Subcutaneous adipose tissue (tissue), 4 donors: ENCODE results near the gene RNF13. TPM values are rescaled to one million over a fixed set of nuclear protein-coding genes. Genes with fewer than 3 reads are reported as not detected.

Experiments used
- total RNA-seq, 4 donors: library from RNA; depleted of rRNA; stranded (reverse); fragments of >200 nt; gene quantifications; one replicate each; pipeline ENCODE4 v1.1.0, GENCODE V29; 2016
- TF ChIP-seq, protein P1 (sequence below): fragments of 450-650 bp; IDR thresholded peaks from one replicate; pipeline ENCODE4 v1.5.1; 2016; ENCODE audit warnings: low read depth, mild to moderate bottlenecking, control low read depth, antibody characterized with exemption, moderate library complexity

RNF13 gene
- total RNA-seq, 4 donors from 2014 or later = 81.0 to 188 (median 128) TPM

DNA sequence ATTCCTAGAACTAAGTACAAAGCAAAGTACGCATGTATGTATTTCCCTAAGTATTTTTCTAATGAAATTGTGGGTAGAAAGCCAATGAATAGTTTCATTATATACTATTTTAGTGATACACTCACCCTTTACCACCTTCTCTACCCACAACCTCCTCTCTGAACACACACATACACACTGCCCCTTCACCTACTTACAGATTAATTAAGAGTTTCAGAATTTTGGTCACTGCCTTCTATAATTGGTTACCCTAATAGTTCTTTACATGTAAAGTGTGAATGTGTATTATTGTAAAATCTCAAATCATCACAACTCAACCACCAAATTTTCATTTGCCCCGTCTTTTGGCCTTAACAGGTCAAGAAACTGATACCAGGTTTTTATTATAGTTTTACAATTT lies 150.5 kb downstream of the RNF13 start:
- TF ChIP-seq, protein P1, sequence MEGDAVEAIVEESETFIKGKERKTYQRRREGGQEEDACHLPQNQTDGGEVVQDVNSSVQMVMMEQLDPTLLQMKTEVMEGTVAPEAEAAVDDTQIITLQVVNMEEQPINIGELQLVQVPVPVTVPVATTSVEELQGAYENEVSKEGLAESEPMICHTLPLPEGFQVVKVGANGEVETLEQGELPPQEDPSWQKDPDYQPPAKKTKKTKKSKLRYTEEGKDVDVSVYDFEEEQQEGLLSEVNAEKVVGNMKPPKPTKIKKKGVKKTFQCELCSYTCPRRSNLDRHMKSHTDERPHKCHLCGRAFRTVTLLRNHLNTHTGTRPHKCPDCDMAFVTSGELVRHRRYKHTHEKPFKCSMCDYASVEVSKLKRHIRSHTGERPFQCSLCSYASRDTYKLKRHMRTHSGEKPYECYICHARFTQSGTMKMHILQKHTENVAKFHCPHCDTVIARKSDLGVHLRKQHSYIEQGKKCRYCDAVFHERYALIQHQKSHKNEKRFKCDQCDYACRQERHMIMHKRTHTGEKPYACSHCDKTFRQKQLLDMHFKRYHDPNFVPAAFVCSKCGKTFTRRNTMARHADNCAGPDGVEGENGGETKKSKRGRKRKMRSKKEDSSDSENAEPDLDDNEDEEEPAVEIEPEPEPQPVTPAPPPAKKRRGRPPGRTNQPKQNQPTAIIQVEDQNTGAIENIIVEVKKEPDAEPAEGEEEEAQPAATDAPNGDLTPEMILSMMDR = no peak

DNA sequence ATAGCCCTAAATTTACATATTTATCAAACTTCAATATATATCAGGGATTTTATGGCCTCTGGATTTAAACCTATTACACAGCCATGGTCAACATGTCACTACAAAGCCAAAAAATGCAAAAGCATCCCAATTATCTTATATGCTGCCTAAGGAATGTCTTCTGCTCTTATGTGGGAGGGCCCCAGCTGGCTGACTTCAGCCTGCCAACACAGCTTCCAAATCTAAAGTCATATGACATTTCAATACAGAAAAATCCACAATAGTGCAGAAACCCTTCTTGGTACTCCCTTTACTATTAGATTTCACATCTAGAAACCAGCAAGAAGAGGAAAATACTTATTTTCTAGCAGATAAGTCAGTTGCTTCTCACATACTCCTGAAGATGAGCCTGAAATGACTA lies 151.3 kb downstream of the RNF13 start:
- TF ChIP-seq, protein P1 = no peak

DNA sequence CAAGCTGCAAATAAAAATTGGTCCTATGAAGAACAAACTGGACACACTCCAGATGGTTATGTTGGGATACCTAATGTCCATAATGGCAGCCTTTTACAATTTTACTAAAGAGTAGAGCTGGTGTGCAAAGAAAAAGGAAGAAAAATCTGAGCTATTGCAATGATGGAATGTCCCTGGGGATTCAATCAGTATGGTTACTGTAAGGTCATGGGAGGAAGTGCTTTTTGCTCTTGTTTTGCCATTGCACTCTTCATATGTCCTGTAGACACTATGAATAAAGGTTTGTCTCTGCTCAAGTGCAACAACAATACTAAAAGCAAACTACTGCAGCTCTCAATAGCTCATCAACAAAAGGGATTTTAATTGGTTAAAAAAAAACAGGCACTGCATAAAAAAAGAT lies 152.3 kb downstream of the RNF13 start:
- TF ChIP-seq, protein P1 = no peak

DNA sequence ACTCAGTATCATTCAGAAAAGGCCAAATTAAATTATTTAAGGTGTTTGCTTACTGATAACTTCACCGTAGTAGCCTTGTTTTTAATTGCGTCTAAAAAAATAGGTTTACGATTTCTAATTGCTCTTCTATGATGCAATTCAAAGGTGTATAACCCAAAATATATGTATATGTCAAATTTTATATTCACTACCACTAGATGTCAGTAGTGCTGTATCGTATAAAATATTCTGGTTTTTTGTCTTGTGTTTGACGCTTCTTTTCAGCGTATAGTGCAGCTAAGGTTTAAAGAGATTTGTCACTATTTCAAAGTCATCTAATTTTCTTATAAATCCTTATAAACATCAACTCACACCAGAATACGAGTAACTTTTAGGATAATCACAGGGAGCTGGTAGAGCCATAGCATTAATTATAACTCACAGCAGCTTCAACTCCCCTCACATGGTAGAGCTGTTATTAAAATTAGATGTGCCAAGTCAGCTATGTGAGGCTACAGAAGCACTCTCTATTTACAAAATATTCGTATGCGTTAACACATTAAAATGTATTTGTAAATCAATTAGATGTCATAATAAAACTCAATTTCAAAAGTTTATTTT lies 154.2 kb downstream of the RNF13 start:
- TF ChIP-seq, protein P1 = no peak

DNA sequence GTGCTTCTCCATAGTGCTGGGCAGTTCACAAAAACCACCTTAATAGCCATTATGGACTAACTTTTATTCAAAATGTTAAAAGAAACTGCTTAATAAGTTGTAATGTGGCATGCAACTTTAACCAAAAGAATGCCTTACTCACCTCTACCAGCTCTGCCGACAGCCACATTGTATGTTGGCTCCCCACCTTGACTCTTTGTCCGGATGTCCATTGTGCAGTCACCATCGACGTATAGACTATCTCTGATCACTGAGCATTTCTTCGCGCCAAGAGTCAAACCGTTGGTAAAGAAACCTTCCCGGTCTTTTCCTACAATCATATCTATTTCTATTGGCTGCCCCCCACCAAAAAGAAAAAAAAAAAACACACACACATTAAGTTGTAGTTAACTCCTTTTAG lies 155.2 kb downstream of the RNF13 start:
- TF ChIP-seq, protein P1 = no peak

DNA sequence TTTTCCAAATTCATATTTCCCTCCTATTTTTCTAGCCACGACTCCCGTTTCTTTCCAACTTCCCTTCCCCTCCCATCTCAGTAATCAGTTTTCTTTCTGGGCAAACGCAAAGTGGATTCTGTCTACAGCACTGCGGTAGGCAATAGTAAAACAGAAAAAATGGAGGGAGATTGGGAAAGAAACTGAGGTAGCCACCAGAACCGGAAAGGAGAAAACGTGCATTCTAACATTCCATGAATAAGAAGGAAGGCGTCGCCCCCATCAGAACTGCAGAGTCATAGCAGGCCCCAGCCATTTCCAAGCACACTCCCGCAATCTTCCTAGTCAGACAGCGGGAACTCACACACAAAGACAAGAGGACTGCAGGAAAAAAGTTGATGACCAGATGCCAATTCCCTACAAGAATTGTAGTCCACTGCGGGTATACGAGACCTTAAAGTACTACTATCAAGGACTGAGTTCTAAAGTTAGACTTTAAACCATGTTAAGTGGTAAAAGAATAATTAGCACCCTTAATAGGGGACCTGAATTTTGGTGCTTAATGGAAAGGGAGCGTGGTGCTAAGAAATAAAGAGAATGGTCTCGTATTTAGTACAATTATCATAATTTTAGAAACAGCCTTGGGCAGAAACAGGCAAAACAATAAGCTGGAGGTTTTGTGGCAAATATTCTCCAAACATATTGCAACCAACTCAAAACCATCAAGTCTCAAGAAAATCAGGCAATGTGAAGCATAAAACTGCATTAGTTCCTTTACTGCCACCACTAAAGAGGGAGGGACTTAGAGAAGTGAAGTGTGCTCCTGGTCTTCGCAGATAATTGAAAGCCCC lies 156.3 kb downstream of the RNF13 start:
- TF ChIP-seq, protein P1 = no peak

DNA sequence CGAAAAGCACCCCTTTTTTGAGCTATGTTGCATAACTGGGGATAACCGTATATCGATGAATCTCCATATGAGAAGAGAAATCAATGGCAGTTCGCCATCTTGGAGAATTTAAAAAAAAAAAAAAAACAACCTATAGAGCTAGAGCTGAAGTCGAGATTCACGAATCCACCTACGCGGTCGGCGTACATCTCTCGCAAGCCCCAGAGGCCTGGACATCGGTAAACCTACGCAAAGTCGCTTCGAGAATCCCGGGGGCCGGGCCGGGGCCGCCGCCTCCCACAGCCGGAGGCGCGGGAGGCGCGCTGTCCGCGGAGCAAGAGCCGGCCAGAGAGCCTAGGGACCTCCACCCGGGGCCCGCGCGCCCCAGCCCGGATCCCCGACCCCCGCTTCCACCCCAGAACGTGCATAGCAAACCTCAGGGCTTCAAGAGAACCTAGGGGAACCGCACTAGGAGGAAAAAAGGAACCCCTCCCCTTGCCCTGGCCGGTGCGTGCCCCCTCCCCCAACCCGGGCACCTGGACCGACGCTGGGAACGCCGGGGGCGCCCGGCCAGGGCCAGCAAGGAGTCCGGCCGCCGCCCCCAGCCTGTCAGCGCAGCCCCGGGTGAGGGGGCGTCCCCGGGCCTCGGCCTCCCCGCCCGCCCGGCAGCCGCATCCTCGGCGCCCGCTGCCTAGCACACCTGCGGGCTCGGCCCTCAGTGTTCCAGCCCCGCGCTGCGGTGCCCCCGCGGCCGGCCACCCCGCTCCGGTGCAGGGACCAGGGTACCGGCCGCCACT lies 157.1 kb downstream of the RNF13 start:
- TF ChIP-seq, protein P1 = no peak
